Caco-2 (cell line): ENCODE measurements around the gene MAOA. TPM values are rescaled to one million over a fixed set of nuclear protein-coding genes. Genes with fewer than 3 reads are reported as not detected.

ENCODE experiments used
- Bru-seq: library from RNA; stranded (reverse); fragments of 400-500 nt; gene quantifications from one replicate; lab custom pipeline; 2021; lab: Mats Ljungman, UMichigan
- BruChase-seq, 2 experiments: library from RNA; stranded (reverse); fragments of 400-500 nt; gene quantifications; one replicate each; lab custom pipeline; 2021; lab: Mats Ljungman, UMichigan
- BruUV-seq: library from RNA; stranded (reverse); fragments of 400-500 nt; replicated peaks from 2 replicates; lab custom pipeline; 2021; lab: Mats Ljungman, UMichigan
- CTCF ChIA-PET: fragments of 300-600 bp; sonication (Branson Sonifier 250); formaldehyde crosslinking; loops from one replicate; lab custom pipeline; 2022; ENCODE audit warnings: antibody characterized with exemption; lab: Charles Lee
- POLR2A ChIA-PET: fragments of 300-600 bp; sonication (Branson Sonifier 250); formaldehyde crosslinking; loops from one replicate; lab custom pipeline; 2022; ENCODE audit warnings: antibody characterized with exemption; lab: Charles Lee
- DNase-seq, 2 experiments: peaks; one replicate each; pipeline versions ENCODE4 v3.0.0 to v3.0.0-alpha.2; 2020 to 2022
- H3K27me3 ChIP-seq: replicated peaks from 2 replicates; pipeline ENCODE4 v1.6.0; 2011; ENCODE audit warnings: low read length; ENCODE audit not compliant: control insufficient read depth, insufficient read depth
- H3K36me3 ChIP-seq: 2 replicates; pipeline ENCODE4 v1.5.1; 2011; ENCODE audit warnings: low read length; ENCODE audit not compliant: control insufficient read depth, insufficient read depth
- H3K4me1 ChIP-seq: fragments of 250-450 bp; sonication (Bioruptor Pico); 2 replicates; pipeline ENCODE4 v1.5.1; 2020; ENCODE audit warnings: mild to moderate bottlenecking
- H3K4me3 ChIP-seq: 2 replicates; pipeline ENCODE4 v1.5.1; 2011; ENCODE audit warnings: low read depth, mild to moderate bottlenecking, control low read depth, low read length
- H3K9me3 ChIP-seq: fragments of 250-450 bp; sonication (Bioruptor Pico); 2 replicates; pipeline ENCODE4 v1.5.1; 2020; ENCODE audit warnings: mild to moderate bottlenecking, moderate library complexity
- H3K27ac Mint-ChIP-seq: one replicate; pipeline ENCODE4 v1.8.0; 2022; ENCODE audit warnings: mixed read lengths; ENCODE audit not compliant: unreplicated experiment
- H3K27me3 Mint-ChIP-seq: one replicate; pipeline ENCODE4 v1.8.0; 2022; ENCODE audit warnings: mixed read lengths; ENCODE audit not compliant: insufficient read depth, unreplicated experiment
- H3K36me3 Mint-ChIP-seq: one replicate; pipeline ENCODE4 v1.8.0; 2022; ENCODE audit warnings: mild to moderate bottlenecking, mixed read lengths; ENCODE audit not compliant: insufficient read depth, unreplicated experiment
- H3K4me1 Mint-ChIP-seq: one replicate; pipeline ENCODE4 v1.8.0; 2022; ENCODE audit warnings: low read depth, mixed read lengths; ENCODE audit not compliant: unreplicated experiment
- H3K4me3 Mint-ChIP-seq: one replicate; pipeline ENCODE4 v1.8.0; 2022; ENCODE audit warnings: mild to moderate bottlenecking, moderate library complexity, mixed read lengths; ENCODE audit not compliant: unreplicated experiment
- H3K9me3 Mint-ChIP-seq: one replicate; pipeline ENCODE4 v1.8.0; 2022; ENCODE audit warnings: mixed read lengths; ENCODE audit not compliant: unreplicated experiment
- CTCF ChIP-seq, 2 experiments: fragments of 200-600 bp in 1 of 2; IDR thresholded peaks; 1 replicate in 1 of 2; 2 replicates in 1 of 2; pipeline versions ENCODE4 v1.5.1 to v1.8.0; 2011 to 2022; ENCODE audit warnings: antibody characterized with exemption in 1 of 2, control low read depth in 1 of 2, inconsistent platforms in 1 of 2, low read depth in 1 of 2, low read length in 1 of 2, mild to moderate bottlenecking in 1 of 2, moderate library complexity in 1 of 2; ENCODE audit not compliant: insufficient read depth in 1 of 2, severe bottlenecking in 1 of 2, unreplicated experiment in 1 of 2
- intact Hi-C: fragments of 100-400 bp; cut with micrococcal nuclease; formaldehyde crosslinking; loops from one replicate; pipeline ENCODE4 v1.10.0; 2022; ENCODE audit not compliant: unreplicated experiment
- long read RNA-seq: library from polyadenylated mRNA; stranded (forward); transcript quantifications from one replicate; pipeline ENCODE4 v2.0.0, GENCODE V29; 2022
- total RNA-seq: library from RNA; stranded (reverse); gene quantifications from 2 replicates; pipeline ENCODE4 v1.2.3, GENCODE V29; 2022

The MAOA gene
- total RNA-seq (0.25 and 0.74 TPM in 2 replicates), Bru-seq, nascent RNA (percentile 27 among the genes with signal in this experiment), BruChase-seq, experiment 1, labeled RNA remaining after a 2-hour chase (percentile 19 among the genes with signal in this experiment), BruChase-seq, experiment 2, labeled RNA remaining after a 6-hour chase (percentile 19 among the genes with signal in this experiment)
- long read RNA-seq, result 0 reads

- H3K4me3 ChIP-seq, result peak within 1 kb of the TSS; percentile 46
- H3K27me3 Mint-ChIP-seq, result no peaks in the 10 kb centered on the region
- no peaks in the 10 kb centered on the region for H3K9me3 ChIP-seq
- H3K27me3 ChIP-seq, result no peaks in the 10 kb centered on the region
- ChIA-PET POLR2A (no interaction called here), CTCF (interaction anchor here (1.0 kb wide), 1 partner anchor 91 kb away, joined by 3 read pairs; no protein-coding TSS in a partner anchor)
- BruUV-seq, result no TSS peak
- H3K36me3 ChIP-seq, result no peaks in the 10 kb centered on the region
- H3K4me1 Mint-ChIP-seq, result no peaks in the 10 kb centered on the region
- no peak for DNase-seq
- no peaks in the 10 kb centered on the region for H3K4me1 ChIP-seq
- peak within 1 kb of the TSS; percentile 73 for H3K4me3 Mint-ChIP-seq
- intact Hi-C loops, result loop anchor here (5.0 to 10.0 kb wide), 3 partner anchors 49 to 96 kb away; no protein-coding TSS in a partner anchor
- no peaks in the 10 kb centered on the region for H3K9me3 Mint-ChIP-seq
- H3K27ac Mint-ChIP-seq, result peak within 1 kb of the TSS; percentile 94
- no peaks in the 10 kb centered on the region for H3K36me3 Mint-ChIP-seq
- no peak for TF ChIP-seq CTCF (IDR thresholded peaks at IDR 0.05; ENCODE audit: insufficient read depth in 1 of 2, low read depth in 1 of 2, low read length in 1 of 2, severe bottlenecking in 1 of 2, unreplicated experiment in 1 of 2)
Observed at GRCh38 chrX:43656005-43656494, at the start of gene MAOA. Gene MAOA, plus strand, starts transcription at chrX:43656299. Its CDS starts 43 bp downstream, at chrX:43656342.

DNA sequence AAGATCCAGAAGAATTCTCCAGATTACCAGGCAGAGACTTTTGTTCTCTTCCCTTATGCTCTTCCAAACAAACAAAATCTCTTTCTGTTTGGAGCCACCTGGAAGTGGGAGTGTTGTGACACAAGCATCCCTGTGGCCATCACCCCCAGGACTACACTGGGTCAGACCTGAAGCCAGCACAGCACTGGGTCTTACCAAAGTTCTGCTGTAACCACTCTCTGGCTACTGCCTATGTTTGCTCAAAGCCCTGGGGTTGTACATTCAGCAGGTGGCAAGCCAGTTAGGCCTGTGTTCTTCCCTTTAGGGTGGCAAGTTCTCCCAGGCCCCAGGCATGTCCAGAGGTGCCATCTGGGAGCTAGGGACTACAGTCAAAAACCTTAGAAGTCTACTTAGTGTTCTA lies 43.7 kb upstream of the MAOA start:
- Mint-ChIP-seq H3K4me3 (no peak overlapping the region), H3K27me3 (no peaks in the 10 kb centered on the region), H3K9me3 (peaks cover 13% of the 10 kb centered on the region), H3K27ac (no peak overlapping the region), H3K36me3 (no peaks in the 10 kb centered on the region), H3K4me1 (peaks cover 17% of the 10 kb centered on the region)
- Histone ChIP-seq H3K4me1 (no peaks in the 10 kb centered on the region), H3K4me3 (no peak overlapping the region), H3K27me3 (no peaks in the 10 kb centered on the region), H3K9me3 (no peaks in the 10 kb centered on the region), H3K36me3 (no peaks in the 10 kb centered on the region)
- BruUV-seq, result no TSS peak
- POLR2A ChIA-PET, result no interaction called here
- CTCF ChIA-PET, result interaction anchor here (0.8 kb wide), 1 partner anchor 138 kb away, joined by 3 read pairs; no protein-coding TSS in a partner anchor
- intact Hi-C loops, result no loop called here
- no peak for DNase-seq
- TF ChIP-seq CTCF (IDR thresholded peaks at IDR 0.05; ENCODE audit: insufficient read depth in 1 of 2, low read depth in 1 of 2, low read length in 1 of 2, severe bottlenecking in 1 of 2, unreplicated experiment in 1 of 2), result no peak

- H3K9me3 Mint-ChIP-seq, result peaks cover 31% of the 10 kb centered on the region
- no peak overlapping the region for H3K27ac Mint-ChIP-seq
- Histone ChIP-seq H3K36me3 (no peaks in the 10 kb centered on the region), H3K9me3 (no peaks in the 10 kb centered on the region), H3K4me1 (no peaks in the 10 kb centered on the region), H3K27me3 (no peaks in the 10 kb centered on the region), H3K4me3 (no peak overlapping the region)
- peaks cover 16% of the 10 kb centered on the region for H3K4me1 Mint-ChIP-seq
- no TSS peak for BruUV-seq
- no peak for TF ChIP-seq CTCF (IDR thresholded peaks at IDR 0.05; ENCODE audit: insufficient read depth in 1 of 2, low read depth in 1 of 2, low read length in 1 of 2, severe bottlenecking in 1 of 2, unreplicated experiment in 1 of 2)
- ChIA-PET CTCF (no interaction called here), POLR2A (no interaction called here)
- intact Hi-C loops, result no loop called here
- H3K27me3 Mint-ChIP-seq, result no peaks in the 10 kb centered on the region
- H3K36me3 Mint-ChIP-seq, result no peaks in the 10 kb centered on the region
- H3K4me3 Mint-ChIP-seq, result no peak overlapping the region
- no peak for DNase-seq
Observed at GRCh38 chrX:43615660-43616059, 40.4 kb upstream of the MAOA start.
